ENCODE measurements around the gene HDDC3.

DNA sequence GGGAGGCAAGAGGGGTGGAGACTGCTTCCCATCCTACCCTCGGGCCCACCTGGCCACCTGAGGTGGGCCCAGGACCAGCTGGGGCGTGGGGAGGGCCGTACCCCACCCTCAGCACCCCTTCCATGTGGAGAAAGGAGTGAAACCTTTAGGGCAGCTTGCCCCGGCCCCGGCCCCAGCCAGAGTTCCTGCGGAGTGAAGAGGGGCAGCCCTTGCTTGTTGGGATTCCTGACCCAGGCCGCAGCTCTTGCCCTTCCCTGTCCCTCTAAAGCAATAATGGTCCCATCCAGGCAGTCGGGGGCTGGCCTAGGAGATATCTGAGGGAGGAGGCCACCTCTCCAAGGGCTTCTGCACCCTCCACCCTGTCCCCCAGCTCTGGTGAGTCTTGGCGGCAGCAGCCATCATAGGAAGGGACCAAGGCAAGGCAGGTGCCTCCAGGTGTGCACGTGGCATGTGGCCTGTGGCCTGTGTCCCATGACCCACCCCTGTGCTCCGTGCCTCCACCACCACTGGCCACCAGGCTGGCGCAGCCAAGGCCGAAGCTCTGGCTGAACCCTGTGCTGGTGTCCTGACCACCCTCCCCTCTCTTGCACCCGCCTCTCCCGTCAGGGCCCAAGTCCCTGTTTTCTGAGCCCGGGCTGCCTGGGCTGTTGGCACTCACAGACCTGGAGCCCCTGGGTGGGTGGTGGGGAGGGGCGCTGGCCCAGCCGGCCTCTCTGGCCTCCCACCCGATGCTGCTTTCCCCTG is 50.2 kb downstream of the HDDC3 start:
- no peak for TF ChIP-seq POLR2A (IDR thresholded peaks at IDR 0.05; ENCODE audit: low read depth)
- TF ChIP-seq POLR2AphosphoS5 (IDR thresholded peaks at IDR 0.05) = peak in 1 of 2 donors; percentile 33
- TF ChIP-seq, protein P1, sequence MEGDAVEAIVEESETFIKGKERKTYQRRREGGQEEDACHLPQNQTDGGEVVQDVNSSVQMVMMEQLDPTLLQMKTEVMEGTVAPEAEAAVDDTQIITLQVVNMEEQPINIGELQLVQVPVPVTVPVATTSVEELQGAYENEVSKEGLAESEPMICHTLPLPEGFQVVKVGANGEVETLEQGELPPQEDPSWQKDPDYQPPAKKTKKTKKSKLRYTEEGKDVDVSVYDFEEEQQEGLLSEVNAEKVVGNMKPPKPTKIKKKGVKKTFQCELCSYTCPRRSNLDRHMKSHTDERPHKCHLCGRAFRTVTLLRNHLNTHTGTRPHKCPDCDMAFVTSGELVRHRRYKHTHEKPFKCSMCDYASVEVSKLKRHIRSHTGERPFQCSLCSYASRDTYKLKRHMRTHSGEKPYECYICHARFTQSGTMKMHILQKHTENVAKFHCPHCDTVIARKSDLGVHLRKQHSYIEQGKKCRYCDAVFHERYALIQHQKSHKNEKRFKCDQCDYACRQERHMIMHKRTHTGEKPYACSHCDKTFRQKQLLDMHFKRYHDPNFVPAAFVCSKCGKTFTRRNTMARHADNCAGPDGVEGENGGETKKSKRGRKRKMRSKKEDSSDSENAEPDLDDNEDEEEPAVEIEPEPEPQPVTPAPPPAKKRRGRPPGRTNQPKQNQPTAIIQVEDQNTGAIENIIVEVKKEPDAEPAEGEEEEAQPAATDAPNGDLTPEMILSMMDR (IDR thresholded peaks at IDR 0.05) = no peak
- TF ChIP-seq EP300 (IDR thresholded peaks at IDR 0.05) = no peak

All from esophagus muscularis mucosa (tissue), 4 donors.